Measurements from ENCODE around the gene MYADM.
"Not testable (repeated sequence)": the region's sequence is repeated elsewhere in the genome, so short reads cannot be mapped to it uniquely, and the experiment has no call there.

Gene MYADM, protein sequence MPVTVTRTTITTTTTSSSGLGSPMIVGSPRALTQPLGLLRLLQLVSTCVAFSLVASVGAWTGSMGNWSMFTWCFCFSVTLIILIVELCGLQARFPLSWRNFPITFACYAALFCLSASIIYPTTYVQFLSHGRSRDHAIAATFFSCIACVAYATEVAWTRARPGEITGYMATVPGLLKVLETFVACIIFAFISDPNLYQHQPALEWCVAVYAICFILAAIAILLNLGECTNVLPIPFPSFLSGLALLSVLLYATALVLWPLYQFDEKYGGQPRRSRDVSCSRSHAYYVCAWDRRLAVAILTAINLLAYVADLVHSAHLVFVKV

GRCh38 chr19:53867225-53868090 lies at the start of gene MYADM:
Gene MYADM, plus strand, starts transcription at chr19:53867883. Its CDS starts 5,647 bp downstream, at chr19:53873530.
- DNase-seq (ENCODE audit: low read depth in 2 of 2) = peak; percentile 97

GRCh38 chr19:53818756-53819155 lies 48.9 kb upstream of the MYADM start:
- no peak for DNase-seq (ENCODE audit: low read depth in 2 of 2)

GRCh38 chr19:53819861-53820260 lies 47.8 kb upstream of the MYADM start:
- no peak for DNase-seq (ENCODE audit: low read depth in 2 of 2)

- no peak for DNase-seq (ENCODE audit: low read depth in 2 of 2)
These were observed 44.1 kb upstream of the MYADM start for GRCh38 chr19:53823380-53824120.

DNA sequence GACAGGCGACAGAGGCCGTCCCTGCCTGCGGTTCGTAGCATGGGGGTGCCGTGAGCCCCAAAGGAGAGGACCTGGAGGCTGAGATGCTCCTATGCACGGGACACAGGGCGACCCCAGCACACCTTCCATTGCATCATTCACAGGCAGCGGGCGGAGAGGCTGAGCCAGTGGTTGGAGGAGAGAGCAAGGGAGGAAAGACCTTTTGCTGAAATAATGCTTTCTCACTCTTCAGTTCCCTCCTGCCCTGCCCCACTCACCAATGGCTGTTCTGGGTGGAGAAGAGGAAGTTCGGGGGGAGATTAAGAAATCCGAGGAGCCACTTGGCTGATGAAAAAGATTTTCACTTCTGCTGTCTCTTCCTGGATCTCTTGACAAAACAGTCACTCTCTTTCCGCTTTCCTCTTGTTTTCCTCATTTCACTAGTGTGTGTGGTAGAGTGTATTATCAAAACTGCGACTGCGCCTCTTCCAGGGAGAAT lies 43.5 kb upstream of the MYADM start, which contains the start of gene NLRP12:
NLRP12 (minus strand) TSS at position 181 of the 478 bp plus-strand sequence; CDS start at position 41, 140 bp downstream.
- no peak for DNase-seq (ENCODE audit: low read depth in 2 of 2)

- peak; percentile 12 to 13 for DNase-seq (ENCODE audit: low read depth in 2 of 2)
These were observed 40.8 kb upstream of the MYADM start for GRCh38 chr19:53826876-53827275.

DNA sequence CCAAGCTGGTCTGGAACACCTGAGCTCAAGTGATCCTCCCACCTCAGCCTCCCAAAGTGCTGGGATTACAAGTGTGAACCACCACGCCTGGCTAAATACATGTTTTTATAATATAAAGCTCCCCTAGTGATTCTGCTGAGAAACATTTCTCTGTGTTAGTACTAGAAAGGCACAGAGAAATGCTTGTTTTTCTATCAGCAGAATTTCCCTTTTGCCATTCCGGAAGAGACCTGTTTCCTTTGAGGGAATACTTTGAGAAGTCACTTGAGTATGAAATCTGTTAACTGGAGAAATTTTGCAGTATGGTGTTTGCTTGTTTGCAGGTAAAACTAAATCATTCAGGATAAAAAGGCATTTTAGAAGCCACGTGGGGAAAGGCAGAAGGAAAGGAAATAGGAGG lies 39.2 kb upstream of the MYADM start:
- no peak for DNase-seq (ENCODE audit: low read depth in 2 of 2)

GRCh38 chr19:53832861-53833260 lies 34.8 kb upstream of the MYADM start:
- not testable (repeated sequence) for DNase-seq (ENCODE audit: low read depth in 2 of 2)

GRCh38 chr19:53838446-53838845 lies 29.2 kb upstream of the MYADM start:
- DNase-seq (ENCODE audit: low read depth in 2 of 2) = not testable (repeated sequence)

DNA sequence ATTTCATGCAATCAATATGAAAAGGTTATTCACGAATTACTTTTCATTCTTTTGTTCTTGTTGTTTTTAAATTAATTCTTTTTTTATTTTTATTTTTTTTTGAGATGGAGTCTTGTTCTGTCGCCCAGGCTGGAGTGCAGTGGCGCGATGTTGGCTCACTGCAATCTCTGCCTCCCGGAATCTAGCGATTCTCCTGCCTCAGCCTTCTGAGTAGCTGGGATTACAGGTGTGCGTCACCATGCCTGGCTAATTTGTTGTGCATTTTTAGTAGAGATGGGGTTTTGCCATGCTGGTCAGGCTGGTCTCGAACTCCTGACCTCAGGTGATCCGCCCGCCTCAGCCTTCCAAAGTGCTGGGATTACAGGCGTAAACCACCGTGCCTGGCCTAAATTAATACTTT lies 27.4 kb upstream of the MYADM start:
- DNase-seq (ENCODE audit: low read depth in 2 of 2) = not testable (repeated sequence)

- DNase-seq (ENCODE audit: low read depth in 2 of 2) = peak; percentile 79 to 82
These were observed 26.8 kb upstream of the MYADM start for GRCh38 chr19:53840914-53841313.

DNA sequence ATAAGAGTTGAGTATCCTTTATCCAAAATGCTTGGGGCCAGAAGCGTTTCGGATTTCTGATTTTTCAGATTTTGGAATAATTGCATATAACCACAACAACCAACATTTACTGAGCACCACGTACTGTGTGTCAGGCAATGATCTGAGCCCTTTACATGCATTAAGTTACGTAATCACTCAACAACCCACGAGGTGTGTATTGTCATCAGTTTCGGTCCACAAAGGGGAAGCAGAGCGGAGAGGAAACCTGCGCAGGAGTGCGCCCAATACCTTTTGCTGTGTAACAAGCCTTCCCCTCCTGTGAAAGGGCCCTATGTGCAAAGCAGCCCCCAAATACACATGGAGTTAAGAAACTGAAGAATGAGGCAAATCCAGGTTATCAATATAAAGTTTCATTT lies 22.8 kb upstream of the MYADM start:
- DNase-seq (ENCODE audit: low read depth in 2 of 2) = no peak

GRCh38 chr19:53847555-53847954 lies 20.1 kb upstream of the MYADM start:
- no peak for DNase-seq (ENCODE audit: low read depth in 2 of 2)

DNA sequence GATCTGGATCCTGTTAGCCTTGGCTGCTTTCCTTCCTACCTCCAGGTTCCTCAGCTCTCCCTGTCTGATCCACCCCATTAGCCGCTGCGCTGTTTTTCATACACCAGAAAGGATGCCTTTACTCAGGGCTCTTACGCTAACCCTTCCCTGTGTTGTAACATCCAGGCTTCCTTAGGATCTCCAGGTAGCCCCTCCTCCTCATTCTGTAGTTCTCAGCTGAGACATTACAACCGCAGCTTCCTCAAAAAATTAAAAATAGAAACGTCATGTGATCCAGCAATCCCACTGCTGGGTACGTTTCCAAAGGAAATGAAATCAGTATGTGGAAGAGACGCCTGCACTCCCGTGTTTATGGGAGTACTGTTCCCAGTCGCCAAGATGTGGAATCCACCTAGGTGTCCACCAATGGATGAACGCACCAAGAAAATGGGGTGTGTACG lies 18.4 kb upstream of the MYADM start:
- DNase-seq (ENCODE audit: low read depth in 2 of 2) = peak; percentile 85 to 86

DNA sequence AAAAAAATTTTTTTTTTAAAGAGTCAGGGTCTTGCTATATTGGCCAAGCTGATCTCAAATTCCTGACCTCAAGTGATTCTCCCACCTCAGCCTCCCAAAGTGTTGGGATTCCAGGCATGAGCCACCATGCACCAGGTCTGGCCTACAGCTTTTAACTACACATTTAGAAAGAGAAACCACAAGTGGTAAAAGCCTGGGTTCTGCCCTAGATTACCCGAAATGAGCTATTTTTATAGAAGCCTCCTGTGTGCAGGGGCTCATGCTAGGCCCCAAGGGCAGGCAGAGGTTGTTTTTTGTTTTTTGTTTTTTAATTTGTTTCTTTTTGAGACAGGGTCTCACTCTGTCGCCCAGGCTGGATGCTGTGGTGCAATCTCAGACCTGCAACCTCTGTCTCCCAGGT lies 14.0 kb upstream of the MYADM start:
- no peak for DNase-seq (ENCODE audit: low read depth in 2 of 2)

DNA sequence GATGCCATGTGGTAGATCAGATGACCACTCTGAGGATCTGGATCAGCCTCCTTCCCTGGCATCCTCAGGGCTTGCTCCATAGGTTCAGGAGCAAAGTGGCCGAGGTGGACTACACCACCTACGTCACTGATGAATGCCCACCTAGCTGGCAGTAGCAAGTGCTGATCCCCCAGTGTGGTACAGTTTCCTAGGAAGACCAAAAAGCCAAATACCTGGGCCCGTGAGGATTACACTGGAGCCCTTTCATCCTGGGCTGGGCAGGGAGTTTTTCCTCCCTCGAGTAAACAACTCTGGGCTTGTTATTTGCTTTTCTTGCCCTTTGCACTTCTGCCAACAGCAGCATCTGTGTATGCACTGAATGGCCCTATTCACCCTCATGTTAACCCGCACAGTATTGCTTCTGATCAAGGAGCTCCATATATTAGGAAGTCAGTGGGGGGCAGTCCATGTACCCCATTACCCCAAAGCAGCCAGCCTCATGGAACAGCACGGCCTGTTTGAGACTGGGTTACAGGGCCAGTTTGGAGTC lies 3.3 kb upstream of the MYADM start:
- no peak for DNase-seq (ENCODE audit: low read depth in 2 of 2)

DNA sequence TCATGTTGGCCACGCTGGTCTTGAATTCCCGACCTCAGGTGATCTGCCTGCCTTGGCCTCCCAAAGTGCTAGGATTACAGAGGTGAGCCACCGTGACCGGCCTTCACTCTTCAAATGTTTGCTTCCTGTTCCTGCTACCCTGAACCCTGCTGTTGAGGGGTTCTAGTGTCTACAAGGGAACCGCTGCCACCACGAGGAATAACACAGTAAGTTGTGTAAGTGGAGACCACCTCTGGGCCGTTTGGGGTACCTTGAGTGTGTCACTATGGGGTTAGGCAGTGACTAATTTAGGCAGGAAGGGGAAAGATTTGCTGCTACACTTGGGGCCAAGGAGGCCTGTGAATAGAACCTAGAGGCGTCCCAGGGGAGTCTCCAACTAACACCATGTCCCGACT lies 2.2 kb upstream of the MYADM start:
- DNase-seq (ENCODE audit: low read depth in 2 of 2) = no peak

DNA sequence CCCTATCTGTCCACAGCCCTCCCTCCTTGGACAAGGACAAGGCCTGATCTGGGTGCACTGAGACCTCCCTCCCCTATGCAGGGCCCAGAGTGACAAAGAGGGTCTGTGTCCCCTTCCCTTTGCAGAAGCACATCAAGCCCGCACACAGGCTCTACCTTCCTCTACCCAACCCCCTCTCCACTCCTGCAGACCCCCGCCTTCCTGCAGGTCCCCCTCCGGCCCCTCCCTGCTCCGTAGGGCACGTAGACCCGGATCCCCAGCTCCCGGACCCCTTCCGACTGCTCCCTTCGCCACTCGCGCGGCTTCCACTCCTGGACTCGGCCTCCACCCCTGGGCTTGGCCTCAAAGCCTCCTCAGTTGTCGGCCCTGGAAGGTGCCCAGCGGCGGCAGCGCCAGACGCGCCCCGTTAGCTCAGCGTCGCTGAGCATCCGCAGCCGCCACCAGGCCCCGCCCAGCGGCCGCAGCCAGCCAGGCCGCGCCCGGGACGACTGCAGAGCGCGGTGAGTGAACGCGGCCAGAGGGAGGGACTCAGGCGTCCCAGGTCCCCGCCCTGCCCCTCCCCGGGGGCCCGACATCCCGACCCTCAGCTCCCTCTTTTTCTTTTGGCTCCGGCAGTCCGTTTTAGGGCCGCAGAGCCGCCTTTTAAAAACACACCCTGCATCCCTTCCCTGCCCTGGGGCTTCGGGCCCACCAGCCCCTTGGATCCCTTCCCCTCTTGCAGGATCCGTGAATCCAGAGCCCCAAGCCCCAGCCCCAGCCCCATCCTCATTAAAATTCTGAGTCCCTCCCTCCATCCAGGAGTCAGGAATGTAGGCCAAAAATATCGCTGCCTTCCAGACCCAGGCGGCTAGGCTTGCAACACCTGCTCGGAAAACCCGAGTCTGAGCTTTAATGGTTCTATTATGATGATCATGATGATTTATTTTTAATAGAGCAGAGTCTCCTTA lies 1.5 kb upstream of the MYADM start:
- DNase-seq (ENCODE audit: low read depth in 2 of 2) = no peak

DNA sequence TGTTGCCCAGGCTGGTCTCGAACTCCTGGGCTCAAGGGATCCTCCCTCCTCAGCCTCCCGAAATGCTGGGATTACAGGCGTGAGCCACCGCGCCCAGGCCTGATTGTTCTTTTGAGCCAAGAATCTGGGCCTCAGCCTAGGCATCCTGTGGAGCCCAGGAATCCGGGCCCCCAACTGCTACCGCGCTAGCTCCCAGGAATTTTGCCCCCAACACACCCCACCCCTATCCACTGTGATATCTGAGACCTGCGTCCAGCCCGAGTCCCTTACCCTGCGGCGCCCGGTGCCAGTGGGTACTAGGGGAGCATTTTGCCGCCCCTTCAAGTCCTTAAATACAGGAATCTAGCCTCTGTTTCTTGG lies 838 bp upstream of the MYADM start:
- DNase-seq (ENCODE audit: low read depth in 2 of 2) = no peak

- no peak for DNase-seq (ENCODE audit: low read depth in 2 of 2)
These were observed 608 bp downstream of the MYADM start for GRCh38 chr19:53868091-53868891.

All from fibroblast of skin of left quadriceps (primary cell).